ENCODE data around the gene GLIPR1L2. TPM values are rescaled to one million over a fixed set of nuclear protein-coding genes. Genes with fewer than 3 reads are reported as not detected.
"Not testable (repeated sequence)": the region's sequence is repeated elsewhere in the genome, so short reads cannot be mapped to it uniquely, and the experiment has no call there.

Gene GLIPR1L2
- polyA plus RNA-seq, result under 1 TPM in 2 of 4 donors, not detected in 2; 0.46 to 0.74 TPM
- long read RNA-seq, donor 1, result 0 reads
- long read RNA-seq, donor 2, result 0 reads
- long read RNA-seq, donor 3, result 0 reads
- long read RNA-seq, donor 4, result 0 reads
- long read RNA-seq, donor 5, result 0 reads
- long read RNA-seq, donor 6, result 0 reads
- long read RNA-seq, donor 7, result 0 reads
- long read RNA-seq, donor 8, result 0 reads
- long read RNA-seq, donor 9, result 0 reads
- long read RNA-seq, donor 10, result 0 reads

GRCh38 chr12:75390899-75391538, at the start of gene GLIPR1L2:
Gene GLIPR1L2, plus strand, starts transcription at chr12:75391089. Its CDS starts 28 bp downstream, at chr12:75391117.
- H3K4me3 ChIP-seq (ENCODE audit: low read depth in 1 of 3, low read length in 3 of 3), result peak within 1 kb of the TSS; percentile 7 to 78 (median 78)
- FAIRE-seq (no peak), DNase-seq (peak; percentile 98)
- H3K27me3 ChIP-seq (ENCODE audit: control insufficient read depth in 3 of 3, insufficient read depth in 3 of 3, low read length in 3 of 3), result no peaks in the 10 kb centered on the region
- no peaks in the 10 kb centered on the region for H3K9me3 ChIP-seq (ENCODE audit: control insufficient read depth in 2 of 2, insufficient read depth in 1 of 2, low read depth in 1 of 2, low read length in 1 of 2)
- 3 to 5% (median 5%) methylated on average over 36 of the region's 36 CpGs for WGBS, 3 donors
- H3K4me1 ChIP-seq (ENCODE audit: control insufficient read depth in 3 of 3, insufficient read depth in 2 of 3, low read depth in 1 of 3, low read length in 2 of 3), result peaks cover 0 to 3% (median 3%) of the 10 kb centered on the region in 3 donors
- no peaks in the 10 kb centered on the region for H3K36me3 ChIP-seq (ENCODE audit: control insufficient read depth in 3 of 3, insufficient read depth in 2 of 3, low read depth in 1 of 3, low read length in 3 of 3)
- H3K27ac ChIP-seq (ENCODE audit: low read depth in 1 of 3, low read length in 2 of 3), result peak within 1 kb of the TSS; percentile 77 to 95 (median 87)

- DNase-seq (no peak), FAIRE-seq (no peak)
- no peaks in the 10 kb centered on the region for H3K36me3 ChIP-seq (ENCODE audit: control insufficient read depth in 3 of 3, insufficient read depth in 2 of 3, low read depth in 1 of 3, low read length in 3 of 3)
- WGBS, 3 donors, result 93 to 95% (median 94%) methylated on average over 5 of the region's 5 CpGs
- H3K4me1 ChIP-seq (ENCODE audit: control insufficient read depth in 3 of 3, insufficient read depth in 2 of 3, low read depth in 1 of 3, low read length in 2 of 3), result no peaks in the 10 kb centered on the region
- no peaks in the 10 kb centered on the region for H3K27me3 ChIP-seq (ENCODE audit: control insufficient read depth in 3 of 3, insufficient read depth in 3 of 3, low read length in 3 of 3)
- no peak overlapping the region for H3K27ac ChIP-seq (ENCODE audit: low read depth in 1 of 3, low read length in 2 of 3)
- H3K4me3 ChIP-seq (ENCODE audit: low read depth in 1 of 3, low read length in 3 of 3), result no peak overlapping the region
- no peaks in the 10 kb centered on the region for H3K9me3 ChIP-seq (ENCODE audit: control insufficient read depth in 2 of 2, insufficient read depth in 1 of 2, low read depth in 1 of 2, low read length in 1 of 2)
Observed at GRCh38 chr12:75341873-75342272, 49.0 kb upstream of the GLIPR1L2 start.

GRCh38 chr12:75345531-75345930, 45.4 kb upstream of the GLIPR1L2 start:
- WGBS, 3 donors, result 76 to 88% (median 87%) methylated on average over 2 of the region's 2 CpGs
- Histone ChIP-seq H3K4me1 (ENCODE audit: control insufficient read depth in 3 of 3, insufficient read depth in 2 of 3, low read depth in 1 of 3, low read length in 2 of 3) (no peaks in the 10 kb centered on the region), H3K9me3 (ENCODE audit: control insufficient read depth in 2 of 2, insufficient read depth in 1 of 2, low read depth in 1 of 2, low read length in 1 of 2) (no peaks in the 10 kb centered on the region), H3K27ac (ENCODE audit: low read depth in 1 of 3, low read length in 2 of 3) (no peak overlapping the region), H3K4me3 (ENCODE audit: low read depth in 1 of 3, low read length in 3 of 3) (no peak overlapping the region), H3K27me3 (ENCODE audit: control insufficient read depth in 3 of 3, insufficient read depth in 3 of 3, low read length in 3 of 3) (no peaks in the 10 kb centered on the region), H3K36me3 (ENCODE audit: control insufficient read depth in 3 of 3, insufficient read depth in 2 of 3, low read depth in 1 of 3, low read length in 3 of 3) (no peaks in the 10 kb centered on the region)
- DNase-seq (no peak), FAIRE-seq (no peak)

GRCh38 chr12:75346215-75346614, 44.7 kb upstream of the GLIPR1L2 start:
- not testable (repeated sequence) for FAIRE-seq; H3K27ac ChIP-seq (ENCODE audit: low read depth in 1 of 3, low read length in 2 of 3); H3K9me3 ChIP-seq (ENCODE audit: control insufficient read depth in 2 of 2, insufficient read depth in 1 of 2, low read depth in 1 of 2, low read length in 1 of 2); DNase-seq; H3K4me3 ChIP-seq (ENCODE audit: low read depth in 1 of 3, low read length in 3 of 3); H3K36me3 ChIP-seq (ENCODE audit: control insufficient read depth in 3 of 3, insufficient read depth in 2 of 3, low read depth in 1 of 3, low read length in 3 of 3); H3K27me3 ChIP-seq (ENCODE audit: control insufficient read depth in 3 of 3, insufficient read depth in 3 of 3, low read length in 3 of 3); H3K4me1 ChIP-seq (ENCODE audit: control insufficient read depth in 3 of 3, insufficient read depth in 2 of 3, low read depth in 1 of 3, low read length in 2 of 3)
- WGBS, 3 donors, result 73 to 91% (median 84%) methylated on average over 6 of the region's 6 CpGs

- Histone ChIP-seq H3K27ac (ENCODE audit: low read depth in 1 of 3, low read length in 2 of 3) (no peak overlapping the region), H3K27me3 (ENCODE audit: control insufficient read depth in 3 of 3, insufficient read depth in 3 of 3, low read length in 3 of 3) (no peaks in the 10 kb centered on the region), H3K4me3 (ENCODE audit: low read depth in 1 of 3, low read length in 3 of 3) (no peak overlapping the region), H3K36me3 (ENCODE audit: control insufficient read depth in 3 of 3, insufficient read depth in 2 of 3, low read depth in 1 of 3, low read length in 3 of 3) (no peaks in the 10 kb centered on the region), H3K4me1 (ENCODE audit: control insufficient read depth in 3 of 3, insufficient read depth in 2 of 3, low read depth in 1 of 3, low read length in 2 of 3) (no peaks in the 10 kb centered on the region), H3K9me3 (ENCODE audit: control insufficient read depth in 2 of 2, insufficient read depth in 1 of 2, low read depth in 1 of 2, low read length in 1 of 2) (no peaks in the 10 kb centered on the region)
- DNase-seq, result no peak
- 91 to 100% (median 96%) methylated on average over 4 of the region's 4 CpGs for WGBS, 3 donors
- no peak for FAIRE-seq
Observed at GRCh38 chr12:75349946-75350345, 40.9 kb upstream of the GLIPR1L2 start.

- no peak overlapping the region for H3K27ac ChIP-seq (ENCODE audit: low read depth in 1 of 3, low read length in 2 of 3)
- no peaks in the 10 kb centered on the region for H3K36me3 ChIP-seq (ENCODE audit: control insufficient read depth in 3 of 3, insufficient read depth in 2 of 3, low read depth in 1 of 3, low read length in 3 of 3)
- no peak overlapping the region for H3K4me3 ChIP-seq (ENCODE audit: low read depth in 1 of 3, low read length in 3 of 3)
- H3K4me1 ChIP-seq (ENCODE audit: control insufficient read depth in 3 of 3, insufficient read depth in 2 of 3, low read depth in 1 of 3, low read length in 2 of 3), result no peaks in the 10 kb centered on the region
- no peaks in the 10 kb centered on the region for H3K27me3 ChIP-seq (ENCODE audit: control insufficient read depth in 3 of 3, insufficient read depth in 3 of 3, low read length in 3 of 3)
- no peak for FAIRE-seq
- WGBS, 3 donors, result 70 to 77% (median 71%) methylated on average over 2 of the region's 2 CpGs
- no peaks in the 10 kb centered on the region for H3K9me3 ChIP-seq (ENCODE audit: control insufficient read depth in 2 of 2, insufficient read depth in 1 of 2, low read depth in 1 of 2, low read length in 1 of 2)
- no peak for DNase-seq
Observed at GRCh38 chr12:75350413-75350812, 40.5 kb upstream of the GLIPR1L2 start.

- FAIRE-seq, result no peak
- no peak for DNase-seq
- Histone ChIP-seq H3K27me3 (ENCODE audit: control insufficient read depth in 3 of 3, insufficient read depth in 3 of 3, low read length in 3 of 3) (no peaks in the 10 kb centered on the region), H3K36me3 (ENCODE audit: control insufficient read depth in 3 of 3, insufficient read depth in 2 of 3, low read depth in 1 of 3, low read length in 3 of 3) (no peaks in the 10 kb centered on the region), H3K4me1 (ENCODE audit: control insufficient read depth in 3 of 3, insufficient read depth in 2 of 3, low read depth in 1 of 3, low read length in 2 of 3) (no peaks in the 10 kb centered on the region), H3K27ac (ENCODE audit: low read depth in 1 of 3, low read length in 2 of 3) (no peak overlapping the region), H3K4me3 (ENCODE audit: low read depth in 1 of 3, low read length in 3 of 3) (no peak overlapping the region), H3K9me3 (ENCODE audit: control insufficient read depth in 2 of 2, insufficient read depth in 1 of 2, low read depth in 1 of 2, low read length in 1 of 2) (peaks cover 0 to 4% of the 10 kb centered on the region in 2 donors)
Observed at GRCh38 chr12:75354011-75354410, 36.9 kb upstream of the GLIPR1L2 start.

- DNase-seq (no peak), FAIRE-seq (no peak)
- Histone ChIP-seq H3K4me1 (ENCODE audit: control insufficient read depth in 3 of 3, insufficient read depth in 2 of 3, low read depth in 1 of 3, low read length in 2 of 3) (no peaks in the 10 kb centered on the region), H3K27me3 (ENCODE audit: control insufficient read depth in 3 of 3, insufficient read depth in 3 of 3, low read length in 3 of 3) (no peaks in the 10 kb centered on the region), H3K4me3 (ENCODE audit: low read depth in 1 of 3, low read length in 3 of 3) (no peak overlapping the region), H3K36me3 (ENCODE audit: control insufficient read depth in 3 of 3, insufficient read depth in 2 of 3, low read depth in 1 of 3, low read length in 3 of 3) (no peaks in the 10 kb centered on the region), H3K9me3 (ENCODE audit: control insufficient read depth in 2 of 2, insufficient read depth in 1 of 2, low read depth in 1 of 2, low read length in 1 of 2) (peaks cover 0 to under 1% of the 10 kb centered on the region in 2 donors), H3K27ac (ENCODE audit: low read depth in 1 of 3, low read length in 2 of 3) (no peak overlapping the region)
Observed at GRCh38 chr12:75360920-75361319, 30.0 kb upstream of the GLIPR1L2 start.

- Histone ChIP-seq H3K36me3 (ENCODE audit: control insufficient read depth in 3 of 3, insufficient read depth in 2 of 3, low read depth in 1 of 3, low read length in 3 of 3) (no peaks in the 10 kb centered on the region), H3K9me3 (ENCODE audit: control insufficient read depth in 2 of 2, insufficient read depth in 1 of 2, low read depth in 1 of 2, low read length in 1 of 2) (no peaks in the 10 kb centered on the region), H3K4me1 (ENCODE audit: control insufficient read depth in 3 of 3, insufficient read depth in 2 of 3, low read depth in 1 of 3, low read length in 2 of 3) (no peaks in the 10 kb centered on the region), H3K4me3 (ENCODE audit: low read depth in 1 of 3, low read length in 3 of 3) (no peak overlapping the region), H3K27ac (ENCODE audit: low read depth in 1 of 3, low read length in 2 of 3) (no peak overlapping the region), H3K27me3 (ENCODE audit: control insufficient read depth in 3 of 3, insufficient read depth in 3 of 3, low read length in 3 of 3) (no peaks in the 10 kb centered on the region)
- 58 to 83% (median 59%) methylated on average over 1 of the region's 1 CpG for whole genome bisulfite sequencing, 3 donors
- DNase-seq (no peak), FAIRE-seq (no peak)
Observed at GRCh38 chr12:75361408-75361807, 29.5 kb upstream of the GLIPR1L2 start.
